ENCODE data around the gene ASPN. TPM values are rescaled to one million over a fixed set of nuclear protein-coding genes. Genes with fewer than 3 reads are reported as not detected.

ASPN gene
- 43.5 TPM for total RNA-seq

DNA sequence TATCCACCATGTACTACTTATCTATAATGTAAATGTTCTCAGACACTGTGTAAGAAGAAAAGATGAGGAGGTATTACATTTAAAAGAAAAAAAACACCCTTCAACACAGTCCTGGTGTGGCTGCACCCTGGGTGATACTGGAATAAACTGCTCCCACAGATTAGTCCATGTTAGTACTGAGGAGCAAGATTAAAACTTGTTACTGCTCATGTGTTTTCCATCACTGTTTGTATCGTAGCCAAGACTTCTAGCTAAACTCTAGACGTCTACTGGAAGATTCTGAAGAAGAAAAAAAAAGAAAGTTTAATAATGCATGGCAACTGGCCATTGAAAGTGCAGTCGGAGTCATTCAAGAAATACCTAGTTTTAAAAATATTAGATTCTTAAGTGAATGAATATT is at the start of gene ASPN:
Gene ASPN, minus strand, starts transcription at position 178 of the 400 bp plus-strand sequence.
- Histone ChIP-seq H3K27ac (peak within 1 kb of the TSS; percentile 90 to 92), H3K4me3 (peak within 1 kb of the TSS; percentile 35 to 51), H3K4me1 (peaks cover 0 to 34% of the 10 kb centered on the region in 2 donors), H3K36me3 (no peaks in the 10 kb centered on the region), H3K9me3 (no peaks in the 10 kb centered on the region), H3K27me3 (no peaks in the 10 kb centered on the region)
- TF ChIP-seq, protein P1, sequence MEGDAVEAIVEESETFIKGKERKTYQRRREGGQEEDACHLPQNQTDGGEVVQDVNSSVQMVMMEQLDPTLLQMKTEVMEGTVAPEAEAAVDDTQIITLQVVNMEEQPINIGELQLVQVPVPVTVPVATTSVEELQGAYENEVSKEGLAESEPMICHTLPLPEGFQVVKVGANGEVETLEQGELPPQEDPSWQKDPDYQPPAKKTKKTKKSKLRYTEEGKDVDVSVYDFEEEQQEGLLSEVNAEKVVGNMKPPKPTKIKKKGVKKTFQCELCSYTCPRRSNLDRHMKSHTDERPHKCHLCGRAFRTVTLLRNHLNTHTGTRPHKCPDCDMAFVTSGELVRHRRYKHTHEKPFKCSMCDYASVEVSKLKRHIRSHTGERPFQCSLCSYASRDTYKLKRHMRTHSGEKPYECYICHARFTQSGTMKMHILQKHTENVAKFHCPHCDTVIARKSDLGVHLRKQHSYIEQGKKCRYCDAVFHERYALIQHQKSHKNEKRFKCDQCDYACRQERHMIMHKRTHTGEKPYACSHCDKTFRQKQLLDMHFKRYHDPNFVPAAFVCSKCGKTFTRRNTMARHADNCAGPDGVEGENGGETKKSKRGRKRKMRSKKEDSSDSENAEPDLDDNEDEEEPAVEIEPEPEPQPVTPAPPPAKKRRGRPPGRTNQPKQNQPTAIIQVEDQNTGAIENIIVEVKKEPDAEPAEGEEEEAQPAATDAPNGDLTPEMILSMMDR (IDR thresholded peaks at IDR 0.05), result no peak
- intact Hi-C loops (cut with DNase I), result no loop called here
- DNase-seq (ENCODE audit: low spot score in 2 of 2), result no peak

DNA sequence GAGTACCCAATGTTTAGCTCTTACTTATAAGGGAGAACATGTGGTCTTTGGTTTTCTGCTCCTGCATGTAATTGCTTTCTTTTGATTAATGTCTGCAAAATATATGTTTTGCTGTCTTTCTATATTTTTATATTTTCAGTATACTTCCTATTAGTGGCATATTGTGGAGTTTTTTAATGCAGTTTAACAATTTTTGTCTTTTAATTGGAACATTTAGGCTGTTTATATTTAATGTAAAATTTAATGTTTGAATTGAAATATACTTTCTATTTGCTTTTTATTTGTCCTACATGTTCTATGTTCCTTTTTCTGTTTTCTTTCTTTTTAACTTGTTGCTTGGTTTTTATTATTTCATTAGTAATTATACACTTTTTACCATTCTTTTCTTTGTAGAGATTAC is 48.6 kb upstream of the ASPN start:
- intact Hi-C loops (cut with DNase I), result no loop called here
- TF ChIP-seq, protein P1 (IDR thresholded peaks at IDR 0.05), result no peak
- Histone ChIP-seq H3K27ac (no peak overlapping the region), H3K9me3 (peaks cover 3 to 29% of the 10 kb centered on the region in 2 donors), H3K4me3 (no peak overlapping the region), H3K4me1 (no peaks in the 10 kb centered on the region), H3K27me3 (no peaks in the 10 kb centered on the region), H3K36me3 (no peaks in the 10 kb centered on the region)
- DNase-seq (ENCODE audit: low spot score in 2 of 2), result no peak

DNA sequence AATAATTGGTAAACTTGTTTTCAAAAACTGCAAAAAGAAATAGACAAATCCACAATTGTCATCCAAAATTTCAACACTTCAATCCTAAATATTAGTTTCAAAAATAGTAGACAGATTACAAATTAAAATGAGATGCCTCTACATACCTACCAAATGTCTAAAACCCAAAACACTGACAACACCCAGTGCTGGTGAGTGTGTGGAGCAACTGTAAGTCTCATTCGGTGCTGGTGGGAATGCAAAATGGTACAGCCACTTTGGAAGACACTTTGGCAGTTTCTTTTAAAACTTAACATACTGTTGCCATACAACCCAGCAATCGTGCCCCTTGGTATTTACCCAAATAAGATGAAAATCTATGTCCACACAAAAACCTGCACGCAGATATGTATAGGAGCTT is 46.8 kb upstream of the ASPN start:
- H3K36me3 ChIP-seq, result no peaks in the 10 kb centered on the region
- H3K27ac ChIP-seq, result no peak overlapping the region
- no peaks in the 10 kb centered on the region for H3K27me3 ChIP-seq
- intact Hi-C loops (cut with DNase I), result no loop called here
- no peak overlapping the region for H3K4me3 ChIP-seq
- TF ChIP-seq, protein P1 (IDR thresholded peaks at IDR 0.05), result no peak
- DNase-seq (ENCODE audit: low spot score in 2 of 2), result no peak
- peaks cover 3 to 29% of the 10 kb centered on the region in 2 donors for H3K9me3 ChIP-seq
- no peaks in the 10 kb centered on the region for H3K4me1 ChIP-seq

DNA sequence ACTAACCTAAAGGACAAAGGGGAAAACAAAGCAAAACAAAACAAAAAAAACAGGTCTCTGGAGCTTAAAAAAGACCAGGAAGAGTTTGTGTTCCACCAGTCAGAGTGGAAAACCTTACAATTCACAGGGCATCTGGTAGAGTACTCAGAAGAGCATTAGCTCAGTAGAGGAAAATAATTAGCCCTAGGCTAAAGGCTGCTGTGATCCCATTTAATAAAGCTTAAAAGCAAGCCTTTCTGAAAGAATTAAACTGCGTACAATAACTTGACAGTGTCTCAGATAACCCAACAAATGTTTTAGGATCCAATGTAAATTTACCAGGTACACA is 46.2 kb upstream of the ASPN start:
- Histone ChIP-seq H3K27ac (peak overlapping the region; percentile 7 to 44), H3K9me3 (peaks cover 3 to 29% of the 10 kb centered on the region in 2 donors), H3K4me3 (no peak overlapping the region), H3K36me3 (no peaks in the 10 kb centered on the region), H3K4me1 (no peaks in the 10 kb centered on the region), H3K27me3 (no peaks in the 10 kb centered on the region)
- DNase-seq (ENCODE audit: low spot score in 2 of 2), result no peak
- TF ChIP-seq, protein P1 (IDR thresholded peaks at IDR 0.05), result no peak
- intact Hi-C loops (cut with DNase I), result no loop called here

DNA sequence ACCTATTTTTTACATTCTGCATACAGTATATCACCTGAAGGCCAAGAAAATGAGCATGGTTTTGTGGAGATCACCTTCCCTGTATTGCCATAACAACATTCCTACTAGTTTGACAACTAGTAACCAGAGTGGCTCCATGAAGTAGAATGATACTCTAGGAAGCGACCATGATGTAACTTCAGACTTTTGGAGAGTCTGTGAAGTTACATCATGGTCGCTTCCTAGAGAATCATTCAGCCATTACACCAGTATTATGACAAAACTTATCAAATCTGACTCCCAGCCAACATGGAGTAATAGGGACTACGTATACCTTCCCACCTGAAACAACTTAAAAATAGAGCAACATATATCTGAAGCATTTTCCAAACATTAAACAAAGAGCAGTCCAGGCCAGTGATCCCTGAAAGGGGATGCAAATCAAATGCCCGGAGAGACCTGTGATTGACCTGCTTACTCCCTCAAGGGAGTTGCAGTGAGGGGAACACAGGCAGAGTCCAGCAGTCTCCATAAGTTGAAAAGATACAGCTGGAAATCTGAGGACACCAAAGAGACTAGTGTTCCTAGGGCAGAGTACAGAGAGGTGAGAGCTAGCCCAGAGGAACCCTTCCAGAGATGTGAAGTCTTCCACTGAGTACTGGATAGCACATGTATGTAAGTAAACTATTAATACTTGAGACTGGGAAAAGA is 45.7 kb upstream of the ASPN start:
- H3K4me3 ChIP-seq, result no peak overlapping the region
- DNase-seq (ENCODE audit: low spot score in 2 of 2), result no peak
- intact Hi-C loops (cut with DNase I), result no loop called here
- TF ChIP-seq, protein P1 (IDR thresholded peaks at IDR 0.05), result no peak
- H3K27ac ChIP-seq, result peak overlapping the region; percentile 11 to 44
- peaks cover 3 to 29% of the 10 kb centered on the region in 2 donors for H3K9me3 ChIP-seq
- H3K27me3 ChIP-seq, result no peaks in the 10 kb centered on the region
- no peaks in the 10 kb centered on the region for H3K4me1 ChIP-seq
- H3K36me3 ChIP-seq, result no peaks in the 10 kb centered on the region

Data from ascending aorta (tissue), 2 donors.